Neuronal stem cell (in vitro differentiated cells): ENCODE results near the gene ACSF3.
"Not testable (repeated sequence)": the region's sequence is repeated elsewhere in the genome, so short reads cannot be mapped to it uniquely, and the experiment has no call there.

Experiments used
- DNase-seq: peaks from one replicate; pipeline ENCODE4 v3.0.0-alpha.2; 2013; ENCODE audit warnings: low spot score
- H2AFZ ChIP-seq: one replicate; pipeline ENCODE4 v1.6.1; 2013; ENCODE audit warnings: mild to moderate bottlenecking, low read length, inconsistent platforms
- H2AK5ac ChIP-seq: 2 replicates; pipeline ENCODE4 v1.6.1; 2013; ENCODE audit warnings: low read depth, mild to moderate bottlenecking, inconsistent platforms, low read length, moderate library complexity, mixed read lengths
- H2BK120ac ChIP-seq: 2 replicates; pipeline ENCODE4 v1.6.1; 2013; ENCODE audit warnings: low read depth, mild to moderate bottlenecking, inconsistent platforms, low read length, moderate library complexity, mixed read lengths
- H2BK12ac ChIP-seq: one replicate; pipeline ENCODE4 v1.6.1; 2013; ENCODE audit warnings: low read length, inconsistent platforms
- H2BK15ac ChIP-seq: 2 replicates; pipeline ENCODE4 v1.6.1; 2013; ENCODE audit warnings: mild to moderate bottlenecking, low read length, inconsistent platforms, mixed read lengths
- H2BK5ac ChIP-seq: one replicate; pipeline ENCODE4 v1.6.1; 2013; ENCODE audit warnings: inconsistent platforms, mild to moderate bottlenecking, low read length, moderate library complexity
- H3K14ac ChIP-seq: one replicate; pipeline ENCODE4 v1.6.1; 2013; ENCODE audit warnings: low read length, inconsistent platforms
- H3K18ac ChIP-seq: 2 replicates; pipeline ENCODE4 v1.6.1; 2013; ENCODE audit warnings: low read length, inconsistent platforms
- H3K23ac ChIP-seq: 2 replicates; pipeline ENCODE4 v1.6.1; 2013; ENCODE audit warnings: low read depth, mild to moderate bottlenecking, mixed read lengths, low read length, inconsistent platforms; ENCODE audit not compliant: poor library complexity
- H3K27ac ChIP-seq: replicated peaks from 3 replicates; pipeline ENCODE4 v1.5.1; 2013; ENCODE audit warnings: low read length, inconsistent platforms
- H3K27me3 ChIP-seq, 3 experiments: 2 replicates each; pipeline ENCODE4 v1.6.1; 2013; ENCODE audit warnings: low read length in 3 of 3, mild to moderate bottlenecking in 2 of 3, inconsistent platforms in 1 of 3, low read depth in 1 of 3, mixed read lengths in 1 of 3, moderate library complexity in 1 of 3; ENCODE audit not compliant: control insufficient read depth in 3 of 3, insufficient read depth in 3 of 3
- H3K36me3 ChIP-seq, 2 donors: replicated peaks in 1 of 2; 2 replicates each; pipeline ENCODE4 v1.6.1; 2013; ENCODE audit warnings: low read length in 2 of 2; ENCODE audit not compliant: control insufficient read depth in 2 of 2, insufficient read depth in 2 of 2
- H3K4ac ChIP-seq: 2 replicates; pipeline ENCODE4 v1.6.1; 2013; ENCODE audit warnings: inconsistent platforms, mild to moderate bottlenecking, low read length, moderate library complexity
- H3K4me1 ChIP-seq, 2 donors: 1 replicate in 1 of 2; 2 replicates in 1 of 2; pipeline ENCODE4 v1.6.1; 2013; ENCODE audit warnings: low read length in 2 of 2, low read depth in 1 of 2; ENCODE audit not compliant: control insufficient read depth in 2 of 2, insufficient read depth in 1 of 2
- H3K4me2 ChIP-seq: one replicate; pipeline ENCODE4 v1.6.1; 2013; ENCODE audit warnings: mild to moderate bottlenecking, low read length, inconsistent platforms; ENCODE audit not compliant: insufficient read depth, poor library complexity, severe bottlenecking
- H3K4me3 ChIP-seq, 2 donors: 2 replicates each; pipeline ENCODE4 v1.5.1; 2013; ENCODE audit warnings: low read length in 2 of 2, mild to moderate bottlenecking in 2 of 2, inconsistent platforms in 1 of 2, moderate library complexity in 1 of 2
- H3K79me1 ChIP-seq: one replicate; pipeline ENCODE4 v1.6.1; 2013; ENCODE audit warnings: low read depth, mild to moderate bottlenecking, inconsistent platforms, low read length, moderate library complexity
- H3K9ac ChIP-seq: one replicate; pipeline ENCODE4 v1.6.1; 2013; ENCODE audit warnings: mild to moderate bottlenecking, low read depth, low read length, inconsistent platforms; ENCODE audit not compliant: poor library complexity
- H3K9me3 ChIP-seq, 2 donors: replicated peaks in 1 of 2; 2 replicates each; pipeline versions ENCODE3 to v1.6.1; 2013; ENCODE audit warnings: low read length in 2 of 2, mild to moderate bottlenecking in 2 of 2, inconsistent platforms in 1 of 2, low read depth in 1 of 2, mixed read lengths in 1 of 2, moderate library complexity in 1 of 2; ENCODE audit not compliant: control insufficient read depth in 2 of 2, insufficient read depth in 1 of 2
- H4K8ac ChIP-seq: one replicate; pipeline ENCODE4 v1.6.1; 2013; ENCODE audit warnings: low read depth, mild to moderate bottlenecking, inconsistent platforms, low read length, moderate library complexity
- H4K91ac ChIP-seq: one replicate; pipeline ENCODE4 v1.6.1; 2013; ENCODE audit warnings: low read length, low read depth, mild to moderate bottlenecking, inconsistent platforms; ENCODE audit not compliant: poor library complexity
- WGBS, 2 donors: extraction: QIAGEN DNeasy Blood & Tissue Kit; methylation state at CpG; one replicate each; pipeline ENCODE4 v1.1.7; 2013; ENCODE audit warnings: missing lambda C conversion rate in 2 of 2, mixed read lengths in 1 of 2; ENCODE audit not compliant: insufficient read length in 2 of 2, insufficient replicate concordance in 1 of 2; ENCODE audit errors: extremely low coverage in 2 of 2; 5-methylcytosine and 5-hydroxymethylcytosine counted together

The ACSF3 gene

DNA sequence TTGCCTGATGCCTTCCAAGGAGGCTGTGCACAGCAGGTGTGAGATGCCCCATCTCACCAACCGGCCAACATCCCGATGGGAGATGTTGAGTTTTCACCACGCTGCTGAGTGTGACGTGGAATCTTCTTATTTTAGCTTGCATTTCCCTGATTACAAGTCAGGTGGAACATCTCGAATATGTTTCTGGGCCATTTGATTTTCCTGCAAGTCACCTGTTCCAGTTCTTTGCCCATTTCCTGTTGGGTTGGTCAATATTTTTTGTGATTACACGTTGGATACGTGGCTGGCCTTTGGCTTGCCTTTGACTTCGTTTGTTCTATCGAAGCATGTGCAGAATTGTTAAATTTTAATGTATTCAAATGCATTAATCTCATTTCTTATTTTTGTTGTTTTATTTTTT lies 69.6 kb downstream of the ACSF3 start:
- no peak overlapping the region for H2AK5ac ChIP-seq
- H3K79me1 ChIP-seq: peaks cover 2% of the 10 kb centered on the region
- peaks cover 3 to 6% of the 10 kb centered on the region in 2 donors for H3K9me3 ChIP-seq
- H2AFZ ChIP-seq: no peak overlapping the region
- H2BK15ac ChIP-seq: no peak overlapping the region
- WGBS, 2 donors: no CpG with 5 or more reads among the region's 9 CpGs
- H2BK5ac ChIP-seq: no peak overlapping the region
- H3K23ac ChIP-seq: no peak overlapping the region
- H3K18ac ChIP-seq: no peak overlapping the region
- no peak overlapping the region for H2BK12ac ChIP-seq
- no peak overlapping the region for H3K27ac ChIP-seq
- H4K91ac ChIP-seq: no peak overlapping the region
- no peak for DNase-seq
- H3K9ac ChIP-seq: no peak overlapping the region
- no peak overlapping the region for H2BK120ac ChIP-seq
- H3K4ac ChIP-seq: no peak overlapping the region
- no peak overlapping the region for H3K4me3 ChIP-seq
- peaks cover 10 to 15% of the 10 kb centered on the region in 2 donors for H3K4me1 ChIP-seq
- H3K27me3 ChIP-seq: peaks cover 0 to 4% (median 0%) of the 10 kb centered on the region in 3 experiments
- no peak overlapping the region for H3K14ac ChIP-seq
- no peak overlapping the region for H3K4me2 ChIP-seq
- no peak overlapping the region for H4K8ac ChIP-seq
- no peaks in the 10 kb centered on the region for H3K36me3 ChIP-seq

DNA sequence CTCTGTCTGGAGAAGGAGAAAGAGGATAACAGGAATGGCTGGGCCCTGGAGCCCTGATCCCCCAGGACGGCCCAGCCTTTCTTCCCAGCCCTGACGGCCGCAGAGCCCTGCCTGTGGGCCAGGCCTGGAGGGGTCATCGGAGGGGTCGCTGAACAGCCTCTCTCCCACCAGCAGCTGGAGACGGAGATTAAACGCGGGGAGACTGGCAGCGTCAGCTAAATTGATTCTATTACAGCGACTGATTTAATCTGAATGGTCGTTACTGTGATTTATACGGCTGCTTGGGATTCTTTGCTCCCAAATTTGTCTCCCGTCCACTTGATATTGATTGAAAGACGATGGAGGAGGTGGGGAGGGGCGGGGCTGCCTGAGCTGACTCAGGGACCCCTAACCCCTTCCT lies 70.8 kb downstream of the ACSF3 start:
- no peak overlapping the region for H3K4ac ChIP-seq
- H3K9me3 ChIP-seq: peaks cover 3% of the 10 kb centered on the region in 2 donors
- no peak overlapping the region for H3K14ac ChIP-seq
- no peak overlapping the region for H3K9ac ChIP-seq
- no peak overlapping the region for H4K8ac ChIP-seq
- peak overlapping the region; percentile 89 for H2AK5ac ChIP-seq
- peak overlapping the region; percentile 39 for H3K27ac ChIP-seq
- H3K27me3 ChIP-seq: peaks cover 0 to 16% (median 0%) of the 10 kb centered on the region in 3 experiments
- H3K18ac ChIP-seq: peak overlapping the region; percentile 90
- no peaks in the 10 kb centered on the region for H3K36me3 ChIP-seq
- H3K4me1 ChIP-seq: peaks cover 10 to 15% of the 10 kb centered on the region in 2 donors
- H2BK12ac ChIP-seq: no peak overlapping the region
- no peak overlapping the region for H3K4me3 ChIP-seq
- H4K91ac ChIP-seq: no peak overlapping the region
- H2BK5ac ChIP-seq: no peak overlapping the region
- WGBS, 2 donors: no CpG with 5 or more reads among the region's 15 CpGs
- peak overlapping the region; percentile 18 for H2BK15ac ChIP-seq
- H2BK120ac ChIP-seq: peak overlapping the region; percentile 61
- peak; percentile 40 for DNase-seq
- no peak overlapping the region for H3K23ac ChIP-seq
- H3K79me1 ChIP-seq: peaks cover 2% of the 10 kb centered on the region
- no peak overlapping the region for H3K4me2 ChIP-seq
- peak overlapping the region; percentile 86 for H2AFZ ChIP-seq

DNA sequence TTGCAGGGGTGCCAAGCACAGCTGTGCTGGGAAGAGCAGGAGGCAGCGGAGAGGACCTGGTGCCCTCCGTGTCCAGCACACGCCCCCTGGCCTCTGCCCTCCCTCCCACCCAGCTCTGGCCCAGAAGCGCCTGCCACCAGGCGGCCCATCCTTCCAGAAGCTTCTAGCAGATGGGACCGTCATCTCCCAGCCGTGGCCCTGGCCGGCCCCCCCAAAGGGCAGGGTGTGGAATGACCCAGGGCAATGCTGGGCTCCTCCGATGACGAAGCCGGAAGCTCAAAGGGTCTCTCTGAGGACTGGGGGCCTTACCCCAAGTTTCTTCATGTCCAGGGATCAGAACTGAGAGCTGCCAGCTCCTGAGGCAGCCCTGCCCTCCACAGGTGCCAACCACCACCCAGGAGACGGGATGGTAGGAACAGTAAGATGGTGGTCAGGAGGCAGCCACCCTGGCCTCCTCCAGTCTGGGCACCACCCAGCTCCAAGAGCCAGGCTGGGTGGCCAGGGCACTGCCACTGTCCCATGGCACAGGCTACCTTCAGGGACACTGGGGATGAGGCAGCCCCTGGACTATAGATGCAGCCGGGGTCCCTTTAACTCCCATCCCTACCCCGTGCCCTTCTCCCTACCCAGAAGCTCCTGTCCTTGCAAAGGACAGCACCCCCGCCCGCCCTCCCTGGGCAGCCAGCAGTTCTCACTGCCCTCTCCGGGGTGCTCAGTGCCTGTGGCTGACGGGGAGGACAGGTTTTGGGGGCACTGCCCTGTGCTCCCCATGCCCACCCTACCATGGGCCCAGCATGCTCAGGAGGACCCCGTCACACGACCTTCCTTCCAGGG lies 71.4 kb downstream of the ACSF3 start:
- no peak overlapping the region for H2BK120ac ChIP-seq
- peaks cover 3% of the 10 kb centered on the region in 2 donors for H3K9me3 ChIP-seq
- no CpG with 5 or more reads among the region's 20 CpGs for WGBS, 2 donors

DNA sequence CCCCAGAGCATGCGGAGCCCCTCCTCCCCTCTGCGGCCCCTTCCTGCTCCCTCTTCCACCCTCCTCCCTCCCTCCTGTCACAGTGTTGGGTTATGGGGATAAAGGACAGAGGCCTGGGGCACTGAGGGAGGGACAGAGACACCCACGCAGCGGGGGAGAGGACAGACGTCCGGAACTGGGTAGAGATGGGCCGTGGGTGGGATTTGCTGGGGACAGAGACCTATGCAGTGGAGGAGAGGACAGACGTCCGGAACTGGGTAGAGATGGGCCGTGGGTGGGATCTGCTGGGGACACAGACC lies 72.0 kb downstream of the ACSF3 start:
- not testable (repeated sequence) for H3K9ac ChIP-seq, H3K4ac ChIP-seq, DNase-seq, H3K23ac ChIP-seq, H3K4me3 ChIP-seq, H3K18ac ChIP-seq, H3K4me2 ChIP-seq, H3K14ac ChIP-seq, H2BK120ac ChIP-seq, H4K8ac ChIP-seq, H4K91ac ChIP-seq, H3K9me3 ChIP-seq, H3K36me3 ChIP-seq, H3K79me1 ChIP-seq, H2BK5ac ChIP-seq, H2AFZ ChIP-seq, H3K27ac ChIP-seq
- peak overlapping the region; percentile 18 for H2BK15ac ChIP-seq
- H2BK12ac ChIP-seq: peak overlapping the region; percentile 73
- peak overlapping the region; percentile 95 for H2AK5ac ChIP-seq
- H3K27me3 ChIP-seq: peaks cover 2 to 28% (median 11%) of the 10 kb centered on the region in 3 experiments
- H3K4me1 ChIP-seq: peaks cover 10 to 15% of the 10 kb centered on the region in 2 donors
- no CpG with 5 or more reads among the region's 10 CpGs for WGBS, 2 donors

More for the DNA sequence above, 71.4 kb downstream of the ACSF3 start:
- Histone ChIP-seq H3K27me3 (peaks cover 0 to 22% (median 5%) of the 10 kb centered on the region in 3 experiments), H3K79me1 (peaks cover 2% of the 10 kb centered on the region), H3K4ac (no peak overlapping the region), H3K36me3 (no peaks in the 10 kb centered on the region), H2BK15ac (peak overlapping the region; percentile 18), H3K14ac (no peak overlapping the region), H2BK12ac (peak overlapping the region; percentile 100), H3K9ac (no peak overlapping the region), H3K23ac (no peak overlapping the region), H4K91ac (no peak overlapping the region), H3K4me3 (no peak overlapping the region), H3K27ac (no peak overlapping the region), H2AFZ (no peak overlapping the region), H3K18ac (peak overlapping the region; percentile 90), H3K4me1 (peaks cover 10 to 15% of the 10 kb centered on the region in 2 donors), H4K8ac (no peak overlapping the region), H2AK5ac (peak overlapping the region; percentile 95), H2BK5ac (no peak overlapping the region), H3K4me2 (no peak overlapping the region)
- DNase-seq: no peak
